HG03196 (cell line): ENCODE results near the gene KCNAB1.

Experiments
- ATAC-seq: cut with Tn5 transposase; IDR thresholded peaks from one replicate; pipeline ENCODE4 v1.9.1; 2021; ENCODE audit not compliant: unreplicated experiment

Gene KCNAB1

DNA sequence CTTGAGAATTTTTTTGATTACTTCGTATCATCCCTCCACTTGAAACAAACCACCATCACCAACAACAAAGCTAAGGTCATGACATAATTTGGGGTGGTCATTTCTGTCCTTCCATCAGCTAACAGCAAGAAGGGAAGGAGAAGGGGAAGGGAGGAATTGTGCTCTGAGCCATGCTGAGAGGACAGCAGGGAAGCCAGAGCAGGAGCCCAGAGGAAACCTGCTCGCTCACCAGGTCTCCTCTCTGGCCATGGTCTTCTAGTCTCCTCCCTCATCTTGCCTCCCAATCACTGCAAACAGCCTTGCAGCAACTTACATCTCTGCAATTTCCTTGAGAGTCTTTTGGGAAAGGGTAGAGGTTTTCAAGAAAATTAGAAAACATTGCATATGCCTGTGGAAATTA lies 237.9 kb downstream of the KCNAB1 start:
- ATAC-seq, result no peak

DNA sequence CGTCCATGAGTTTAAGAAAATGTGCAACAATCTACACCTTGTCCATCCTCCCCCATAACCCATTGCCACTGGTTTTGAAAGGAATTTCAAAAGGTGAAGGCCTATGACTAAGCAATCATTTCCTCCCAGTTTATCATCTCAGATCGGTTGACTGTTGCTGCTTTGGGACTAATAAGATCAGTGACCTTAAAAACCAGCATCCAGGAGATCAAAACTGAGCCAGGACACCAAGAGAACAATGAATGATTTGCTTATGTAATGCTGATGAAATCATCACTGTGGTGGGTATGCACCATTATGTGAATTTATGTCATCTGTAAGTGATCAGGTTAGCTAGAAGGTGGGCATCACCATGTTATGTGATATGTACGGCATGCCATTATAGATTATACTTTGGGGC lies 239.0 kb downstream of the KCNAB1 start:
- no peak for ATAC-seq

DNA sequence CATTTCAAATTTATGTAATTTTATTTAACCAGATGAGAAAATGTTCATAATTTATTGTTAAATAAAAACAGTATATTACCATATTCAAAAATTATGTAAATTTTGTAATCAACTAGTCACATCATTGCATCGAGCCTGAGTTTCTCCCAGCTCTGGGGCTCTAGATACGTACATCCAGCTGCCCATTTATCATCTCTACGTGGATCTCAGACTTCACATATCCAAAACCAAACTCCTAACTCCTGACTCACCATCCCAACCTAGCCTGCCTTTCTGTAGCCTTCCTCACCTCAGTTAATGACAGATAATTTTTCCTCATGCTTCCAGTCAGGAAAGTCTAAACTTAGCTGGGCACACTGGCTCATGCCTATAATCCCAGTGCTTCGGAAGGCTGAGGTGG lies 239.7 kb downstream of the KCNAB1 start:
- no peak for ATAC-seq

DNA sequence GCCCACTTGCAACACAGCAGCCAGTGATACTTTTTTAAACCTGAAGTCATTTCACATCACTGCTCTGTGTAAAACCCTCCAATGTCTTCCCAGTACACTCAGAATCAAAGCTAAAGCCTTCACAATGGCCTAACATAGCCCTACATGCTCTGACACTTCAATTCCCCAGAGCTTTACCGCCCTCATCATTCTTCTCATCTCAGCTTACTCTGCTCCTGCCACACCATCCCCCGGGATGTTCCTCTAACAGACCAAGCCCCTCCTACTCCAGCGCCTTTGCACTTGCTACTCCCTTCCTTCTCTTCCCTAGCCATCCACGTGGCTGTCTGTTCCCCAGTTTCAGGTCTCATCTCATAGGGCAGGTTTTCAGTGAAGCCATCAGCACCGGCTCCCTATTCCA lies 240.6 kb downstream of the KCNAB1 start:
- no peak for ATAC-seq

DNA sequence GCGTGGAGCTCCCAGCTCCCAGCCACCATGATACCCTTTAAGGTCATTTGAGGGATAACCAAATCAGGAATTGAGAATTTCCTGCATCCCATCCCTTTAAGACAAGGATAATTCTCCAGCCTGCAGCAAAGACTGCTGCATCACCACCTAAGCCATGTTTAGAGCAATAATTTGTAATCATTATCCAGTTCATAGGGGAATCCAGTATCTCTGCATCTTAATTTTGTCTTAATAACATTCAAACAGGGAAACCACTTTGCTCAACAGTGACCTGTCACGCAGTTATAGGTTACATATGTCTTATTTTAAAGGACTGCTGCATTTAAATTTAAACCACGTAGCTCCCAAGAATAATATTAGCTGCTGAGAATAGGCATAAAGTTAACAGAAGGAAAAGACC lies 246.2 kb downstream of the KCNAB1 start:
- no peak for ATAC-seq

DNA sequence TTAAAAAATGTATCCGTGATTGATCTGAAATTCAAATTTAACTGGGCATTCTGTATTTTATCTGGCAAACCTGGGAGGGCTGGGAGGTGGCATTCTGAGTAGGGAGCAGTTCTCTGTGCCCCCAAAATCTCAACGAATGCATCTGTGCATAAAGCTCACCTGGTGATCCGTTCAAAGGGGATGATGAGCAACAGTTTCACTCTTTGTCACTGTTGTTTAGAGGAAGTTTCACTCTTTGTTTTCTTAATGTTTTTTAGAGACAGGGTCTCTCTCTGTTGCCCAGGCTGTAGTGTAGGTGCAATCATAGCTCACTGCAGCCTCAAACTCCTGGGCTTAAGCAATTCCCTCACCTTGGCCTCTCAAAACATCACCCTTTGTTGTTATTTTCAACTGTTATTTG lies 247.8 kb downstream of the KCNAB1 start:
- no peak for ATAC-seq

DNA sequence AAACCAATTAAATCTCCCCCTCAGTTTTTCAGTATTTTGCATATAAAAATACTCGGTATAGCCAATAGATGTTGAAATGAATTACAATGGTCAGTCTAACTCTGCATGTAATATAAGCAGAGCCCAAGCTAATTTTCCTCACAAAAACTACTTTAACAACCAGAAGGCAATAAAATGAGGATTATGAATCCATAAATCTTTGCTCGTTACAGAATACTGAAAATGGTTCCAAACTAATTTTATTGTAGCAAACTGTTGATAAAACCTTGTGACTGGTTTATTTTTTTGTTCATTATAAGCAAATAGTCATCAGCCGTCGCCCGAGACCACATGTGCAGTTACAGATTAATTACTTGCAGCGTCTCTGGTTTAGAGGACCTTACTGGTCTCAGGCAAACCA lies 251.3 kb downstream of the KCNAB1 start:
- no peak for ATAC-seq

DNA sequence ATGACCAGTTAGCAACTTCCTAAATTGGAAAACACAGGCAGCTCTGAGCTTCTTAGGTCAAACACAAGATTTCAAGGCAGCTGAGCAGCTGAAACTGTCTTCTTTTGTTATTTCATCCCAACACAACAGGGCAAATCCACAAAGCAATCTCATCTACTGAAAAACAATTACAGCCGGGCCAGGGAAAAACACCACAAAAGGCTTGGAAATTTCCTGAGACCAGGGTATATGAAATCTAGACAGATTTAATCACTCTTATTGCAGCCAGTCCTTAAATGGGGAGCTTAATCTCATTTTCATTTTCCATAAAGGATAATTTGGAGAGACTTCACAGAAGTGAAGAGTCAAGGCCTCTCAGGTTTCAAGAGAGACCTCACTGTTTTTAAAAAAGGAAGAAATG lies 252.7 kb downstream of the KCNAB1 start:
- no peak for ATAC-seq

DNA sequence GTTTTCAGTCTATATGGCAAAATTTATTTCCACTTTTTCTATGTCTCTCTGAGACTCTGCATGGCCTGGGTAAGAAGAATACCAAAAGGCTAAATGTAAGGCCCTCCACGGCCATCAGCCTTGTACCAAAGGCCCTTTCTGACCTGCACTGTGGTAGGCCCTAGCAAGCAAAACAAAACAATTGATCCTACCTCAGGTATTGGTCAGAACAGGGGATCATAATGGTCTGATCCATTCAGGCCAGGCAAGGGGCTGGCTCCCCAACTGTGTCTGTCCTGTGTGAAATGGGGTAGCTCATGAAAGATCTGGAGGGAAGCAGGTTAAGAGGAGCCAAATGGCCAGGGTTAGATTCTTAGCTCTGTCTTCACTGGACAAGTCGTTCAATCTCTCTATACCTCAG lies 253.3 kb downstream of the KCNAB1 start:
- ATAC-seq, result no peak

DNA sequence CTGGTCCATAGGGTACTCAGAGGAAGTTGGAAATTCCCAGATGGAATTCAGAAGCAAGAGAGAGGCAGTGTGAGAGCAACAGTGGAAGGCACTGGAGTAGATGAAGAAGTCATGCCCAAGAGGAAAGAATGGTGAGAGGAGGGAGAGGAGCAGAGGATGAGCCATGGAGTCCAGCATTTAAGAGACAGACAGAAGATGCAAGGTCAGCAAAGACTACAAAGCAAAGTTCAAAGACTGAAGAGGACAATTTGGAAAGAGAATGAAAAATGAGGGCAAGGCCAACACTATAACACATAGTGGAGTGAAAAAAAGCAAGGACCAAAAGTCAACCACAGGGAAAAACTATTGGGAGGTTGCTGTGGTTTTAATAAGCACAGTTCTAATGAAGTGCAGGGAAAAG lies 255.8 kb downstream of the KCNAB1 start:
- no peak for ATAC-seq

DNA sequence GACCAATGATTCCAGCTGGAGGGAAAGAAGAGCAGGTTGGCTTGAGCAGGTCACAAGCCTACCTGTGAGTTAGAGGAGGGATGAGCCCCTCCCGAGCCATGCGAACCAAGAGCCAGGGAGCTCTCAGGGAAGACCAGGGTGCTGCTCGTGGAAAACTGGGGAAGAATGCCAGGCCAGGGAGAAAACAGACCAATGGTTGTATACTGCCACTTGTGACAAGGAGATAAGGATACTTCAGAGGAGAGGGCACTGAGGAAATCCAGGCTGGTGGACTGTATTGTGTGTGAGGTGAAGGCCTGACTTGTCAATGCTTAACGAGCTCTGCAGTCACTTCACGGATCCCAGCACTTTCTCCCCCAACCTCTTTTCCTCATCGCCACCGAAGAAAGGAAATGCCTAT lies 256.9 kb downstream of the KCNAB1 start:
- ATAC-seq, result no peak

DNA sequence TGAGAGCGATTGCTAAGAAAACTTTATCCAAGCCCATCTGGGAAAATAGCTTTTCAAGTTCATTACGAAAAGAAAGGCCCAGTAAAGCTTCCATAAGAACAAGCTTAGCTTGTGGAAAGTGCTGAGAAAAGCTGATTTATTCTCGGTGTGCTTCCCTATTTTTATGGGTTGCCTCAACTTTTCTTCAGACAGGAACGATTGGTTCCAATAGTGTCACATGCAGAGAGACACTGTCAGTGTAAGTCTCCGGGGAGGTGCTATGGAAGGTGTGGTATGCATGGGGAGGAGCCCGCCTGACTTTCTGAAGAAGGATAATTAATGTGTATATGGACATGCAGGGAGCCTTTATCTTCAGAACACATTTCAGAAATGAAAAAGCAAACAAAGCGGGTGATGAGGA lies 257.3 kb downstream of the KCNAB1 start:
- ATAC-seq, result no peak

DNA sequence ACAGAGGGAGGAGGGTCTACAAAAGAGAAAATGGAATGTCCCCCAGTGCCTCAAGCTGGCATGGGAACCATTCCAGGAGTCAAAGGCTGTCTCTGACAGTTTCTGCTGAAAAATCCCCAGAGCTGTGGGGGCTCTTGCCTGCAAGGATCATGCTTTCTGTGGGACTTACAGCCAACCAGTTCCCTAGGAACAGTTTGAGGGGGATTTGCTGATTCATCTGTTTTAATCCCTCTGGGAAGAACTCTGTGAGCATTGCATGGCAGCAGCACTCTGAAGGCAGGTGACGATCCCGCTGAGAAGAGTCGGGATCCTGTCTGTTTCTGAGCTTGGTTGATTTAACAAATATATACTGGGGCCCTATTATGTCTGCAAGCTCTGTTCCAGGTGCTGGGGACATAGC lies 258.5 kb downstream of the KCNAB1 start:
- ATAC-seq, result no peak

DNA sequence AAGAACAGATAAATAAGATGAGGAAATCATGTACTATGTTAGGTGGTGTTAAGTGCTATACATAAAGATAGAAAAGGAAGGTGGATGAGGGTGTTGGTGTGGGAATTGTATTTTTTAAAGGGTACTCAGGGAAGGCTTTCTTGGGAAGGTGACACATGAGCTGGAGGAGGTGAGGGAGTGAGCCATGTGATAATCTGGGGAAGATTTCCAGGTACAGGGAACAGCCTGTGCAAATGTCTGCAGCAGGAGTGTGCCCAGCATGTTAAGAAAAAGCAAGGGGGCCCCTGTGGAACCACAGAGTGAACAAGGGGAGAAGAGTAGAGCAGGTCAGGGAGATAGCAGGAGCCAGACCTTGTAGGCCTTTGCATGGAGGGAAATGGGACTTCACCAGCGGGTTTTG lies 258.9 kb downstream of the KCNAB1 start:
- ATAC-seq, result no peak

DNA sequence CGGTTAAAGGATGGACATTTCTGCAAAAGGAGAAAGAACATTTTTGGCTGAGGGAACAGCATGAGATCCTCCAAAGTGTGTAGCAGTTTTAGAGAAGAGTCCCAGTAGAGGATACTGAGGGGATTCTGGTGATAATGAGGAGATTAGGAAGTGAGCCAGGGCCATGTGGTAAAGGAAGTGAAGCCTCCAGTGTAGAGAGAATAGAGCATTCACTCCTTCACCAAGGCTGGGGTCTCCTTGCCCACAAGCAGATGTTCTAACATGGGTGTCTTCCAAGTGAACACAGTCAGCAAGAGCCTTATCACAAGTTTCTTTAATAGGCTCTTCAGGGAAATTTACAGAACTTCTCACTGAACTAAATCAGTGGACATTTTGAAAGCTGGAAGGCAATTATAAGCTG lies 260.9 kb downstream of the KCNAB1 start:
- no peak for ATAC-seq

DNA sequence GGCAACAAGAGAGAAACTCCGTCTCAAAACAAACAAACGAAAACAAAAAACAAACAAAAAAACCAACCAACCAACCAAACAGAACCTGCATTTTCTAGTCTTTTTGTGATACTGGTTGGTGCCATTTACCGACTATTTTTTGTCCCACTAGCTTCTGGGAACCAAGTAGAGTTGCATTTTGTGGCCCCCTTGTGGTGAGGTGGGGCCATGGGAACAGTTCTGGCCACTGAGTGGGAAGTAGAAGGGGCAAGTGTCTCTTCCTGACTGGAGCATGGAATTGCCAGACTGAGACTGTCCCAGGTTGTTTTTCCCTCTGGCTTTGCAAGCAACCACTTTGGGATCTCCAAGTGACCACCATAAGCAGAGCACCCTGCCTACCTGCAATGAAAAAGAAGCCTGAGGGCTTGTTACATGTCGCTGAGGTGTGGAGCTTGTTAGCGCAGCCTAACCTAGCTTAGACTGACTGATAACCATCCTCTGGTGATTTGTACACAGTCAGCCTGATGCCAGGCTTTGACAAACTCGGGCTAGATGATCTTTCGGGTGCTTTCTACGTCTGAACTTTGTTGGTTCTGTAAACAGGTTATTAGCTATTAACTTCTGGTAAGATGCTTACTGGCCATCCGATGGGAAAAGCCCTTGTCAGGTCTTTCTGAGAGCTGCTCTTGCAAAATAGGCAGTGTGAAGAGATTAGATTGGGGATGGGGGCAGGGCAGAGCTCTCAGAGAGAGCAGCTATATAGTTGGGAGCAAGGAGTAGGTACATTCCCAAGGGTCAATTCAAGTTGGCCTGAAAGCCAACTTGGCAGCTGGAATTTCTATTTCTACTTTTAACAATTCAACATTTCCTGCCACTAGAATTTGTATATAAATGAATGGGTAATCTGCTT lies 262.3 kb downstream of the KCNAB1 start:
- no peak for ATAC-seq

DNA sequence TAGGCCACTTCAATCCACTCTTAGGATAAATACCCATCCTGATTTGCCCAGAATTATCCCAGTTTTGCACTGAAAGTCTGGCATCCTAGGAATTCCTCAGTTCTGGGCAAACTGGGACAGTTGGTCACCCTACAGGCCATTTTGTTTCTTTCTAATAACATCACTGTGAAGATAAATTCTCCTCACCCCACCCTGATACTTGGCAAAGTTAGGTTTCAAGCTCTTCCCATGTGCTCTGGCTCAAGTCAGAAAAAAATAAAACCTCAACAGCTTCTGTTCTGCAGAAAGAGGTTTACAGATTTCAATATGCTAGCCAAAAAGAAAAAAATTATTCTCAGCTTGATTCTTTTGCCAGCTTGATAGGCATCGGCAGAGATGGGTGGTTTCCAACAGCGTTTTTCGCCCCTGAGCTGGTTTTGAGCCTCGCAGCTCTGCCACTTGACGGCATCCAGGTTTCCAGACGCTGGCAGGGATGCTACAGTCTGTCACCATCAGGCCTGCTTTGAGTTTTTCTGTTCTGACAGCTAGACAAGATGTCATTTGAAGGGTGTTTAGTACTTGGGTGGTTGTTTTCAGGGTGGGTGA lies 263.2 kb downstream of the KCNAB1 start:
- ATAC-seq, result no peak

DNA sequence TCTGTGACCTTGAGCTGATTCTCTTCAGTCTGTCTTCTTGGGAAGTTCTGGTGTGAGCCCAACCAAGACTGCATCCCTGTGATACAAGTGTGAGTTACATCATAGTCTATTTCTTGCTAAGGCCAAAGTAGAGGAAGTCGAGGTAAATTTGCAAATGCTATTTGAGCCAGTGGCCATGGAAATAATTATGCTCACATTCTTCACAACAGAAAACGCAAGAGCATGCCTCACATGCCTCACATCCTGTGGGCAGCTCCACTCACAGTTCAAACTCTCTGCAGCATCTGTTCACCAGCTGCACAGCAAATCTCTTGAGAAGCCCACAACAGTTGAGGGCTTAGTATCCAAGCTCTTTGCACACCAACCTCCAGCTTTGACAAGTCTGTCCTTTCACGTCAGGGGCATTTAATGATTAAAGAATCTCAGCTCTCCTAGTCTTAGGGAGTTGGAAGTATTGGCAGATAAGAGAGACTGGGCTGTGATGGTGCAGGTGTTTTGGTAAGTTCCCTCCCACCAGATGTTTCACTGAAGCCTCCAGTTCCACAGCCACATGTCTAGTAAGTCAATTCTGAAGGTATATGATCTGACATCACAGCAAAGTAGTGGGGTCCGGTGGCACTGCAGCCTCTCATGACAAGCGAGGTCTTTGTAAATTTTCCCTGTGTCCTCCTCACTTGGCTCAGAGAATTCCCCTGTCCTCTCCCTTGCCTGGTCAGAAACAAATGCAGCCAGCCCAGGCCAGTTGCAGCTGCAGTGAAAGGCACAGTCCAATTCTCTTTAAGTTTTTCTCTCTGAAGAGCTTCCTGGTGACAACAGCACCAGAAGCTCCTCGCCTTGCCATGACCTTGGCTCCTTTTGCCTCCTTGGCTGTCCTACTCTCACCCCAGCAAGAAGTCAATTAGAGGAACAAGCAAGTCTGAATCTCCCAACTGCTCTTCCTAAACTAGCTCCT lies 268.4 kb downstream of the KCNAB1 start:
- ATAC-seq, result no peak

DNA sequence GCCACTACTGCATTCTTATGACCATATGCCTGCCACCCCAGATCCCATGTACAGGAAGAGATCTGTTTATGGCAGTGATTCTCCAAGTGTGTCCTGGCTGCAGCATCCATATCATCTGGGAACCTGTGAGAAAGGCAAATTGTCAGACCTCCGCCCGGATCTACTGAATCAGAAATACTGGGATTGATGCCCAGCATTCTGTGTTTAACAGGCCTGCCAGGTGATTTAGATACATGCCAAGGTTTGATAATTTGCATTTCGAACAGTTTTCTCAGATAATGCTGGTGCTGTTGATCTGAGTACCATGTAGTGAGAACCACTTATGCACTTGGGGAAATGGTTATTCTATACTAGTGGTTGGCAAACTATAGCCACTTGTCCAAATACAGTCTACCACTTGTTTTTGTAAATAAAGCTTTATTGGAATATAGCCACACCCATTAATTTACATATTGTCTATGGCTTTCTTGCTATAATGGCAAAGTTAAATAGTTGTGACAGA lies 269.1 kb downstream of the KCNAB1 start:
- no peak for ATAC-seq

DNA sequence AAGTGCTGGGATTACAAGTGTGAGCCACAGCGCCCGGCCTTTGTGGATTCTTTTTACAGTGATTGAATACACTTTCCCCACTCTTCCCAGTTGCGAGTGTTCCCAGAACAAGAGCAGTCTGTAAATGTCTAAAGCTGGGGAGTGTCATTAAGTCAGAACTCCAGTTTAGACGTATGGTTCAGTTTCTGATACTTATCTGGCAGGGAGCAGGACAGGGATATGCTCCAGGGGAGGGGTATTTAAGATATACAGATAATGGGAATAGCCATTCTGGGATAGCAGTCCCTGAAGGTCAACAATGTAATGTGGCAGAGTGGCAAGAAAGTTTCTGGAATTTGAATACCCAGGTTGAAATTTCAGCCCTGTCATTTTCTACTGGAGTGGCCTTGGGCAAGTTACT lies 270.5 kb downstream of the KCNAB1 start:
- ATAC-seq, result no peak

DNA sequence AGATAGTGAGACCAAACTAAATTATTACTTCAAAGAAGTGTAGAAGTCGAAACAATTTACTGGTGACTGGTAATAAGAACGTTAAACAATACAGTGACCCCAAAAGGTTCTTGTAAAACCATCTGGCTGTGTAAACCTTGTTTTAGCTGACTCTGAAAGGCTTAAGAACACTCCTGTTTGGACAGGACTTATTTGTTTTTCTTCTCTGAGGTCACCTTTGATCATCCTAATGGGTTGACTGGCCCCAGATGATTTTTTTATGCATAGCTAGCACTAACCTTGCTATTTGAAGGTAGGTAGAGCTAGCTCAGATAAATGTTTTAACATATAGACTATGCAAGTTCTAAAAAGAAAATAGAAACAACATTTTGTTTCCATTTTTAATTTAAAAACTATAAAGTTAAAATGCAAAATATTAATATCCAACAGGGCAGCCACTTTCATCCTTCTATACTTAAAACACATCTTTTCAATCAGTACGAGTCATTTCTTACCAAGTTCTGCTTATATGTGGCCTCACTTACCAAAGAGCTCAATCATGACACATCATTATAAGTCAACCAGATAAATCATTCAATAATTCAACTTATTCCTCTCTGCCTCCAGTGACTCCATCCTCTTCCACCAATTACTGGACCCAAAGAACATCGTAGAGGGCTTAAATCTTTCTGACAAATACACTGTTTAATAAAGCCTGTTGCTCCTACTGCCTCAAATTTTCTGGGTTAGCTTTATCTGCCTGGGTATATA lies 275.8 kb downstream of the KCNAB1 start:
- ATAC-seq, result no peak
